ENCODE results near the gene CD19.

DNA sequence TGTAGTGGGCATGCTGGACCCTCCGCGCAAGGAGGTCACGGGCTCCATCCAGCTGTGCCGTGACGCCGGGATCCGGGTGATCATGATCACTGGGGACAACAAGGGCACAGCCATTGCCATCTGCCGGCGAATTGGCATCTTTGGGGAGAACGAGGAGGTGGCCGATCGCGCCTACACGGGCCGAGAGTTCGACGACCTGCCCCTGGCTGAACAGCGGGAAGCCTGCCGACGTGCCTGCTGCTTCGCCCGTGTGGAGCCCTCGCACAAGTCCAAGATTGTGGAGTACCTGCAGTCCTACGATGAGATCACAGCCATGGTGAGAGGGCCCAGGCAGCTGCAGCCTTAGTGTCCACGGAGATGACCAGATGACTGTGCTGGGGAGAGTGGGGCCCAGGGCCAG lies 31.2 kb upstream of the CD19 start:
- TF ChIP-seq, protein P1, sequence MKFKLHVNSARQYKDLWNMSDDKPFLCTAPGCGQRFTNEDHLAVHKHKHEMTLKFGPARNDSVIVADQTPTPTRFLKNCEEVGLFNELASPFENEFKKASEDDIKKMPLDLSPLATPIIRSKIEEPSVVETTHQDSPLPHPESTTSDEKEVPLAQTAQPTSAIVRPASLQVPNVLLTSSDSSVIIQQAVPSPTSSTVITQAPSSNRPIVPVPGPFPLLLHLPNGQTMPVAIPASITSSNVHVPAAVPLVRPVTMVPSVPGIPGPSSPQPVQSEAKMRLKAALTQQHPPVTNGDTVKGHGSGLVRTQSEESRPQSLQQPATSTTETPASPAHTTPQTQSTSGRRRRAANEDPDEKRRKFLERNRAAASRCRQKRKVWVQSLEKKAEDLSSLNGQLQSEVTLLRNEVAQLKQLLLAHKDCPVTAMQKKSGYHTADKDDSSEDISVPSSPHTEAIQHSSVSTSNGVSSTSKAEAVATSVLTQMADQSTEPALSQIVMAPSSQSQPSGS (IDR thresholded peaks at IDR 0.05; ENCODE audit: low read length), result no peak
- TF ChIP-seq KDM1A (IDR thresholded peaks at IDR 0.05; ENCODE audit: borderline replicate concordance, low read length) (no peak), CTCF (IDR thresholded peaks at IDR 0.05; ENCODE audit: control extremely low read depth in 1 of 3, insufficient read depth in 1 of 3, low read depth in 1 of 3, low read length in 3 of 3) (no peak), BACH1 (IDR thresholded peaks at IDR 0.05; ENCODE audit: low read length) (no peak), TAF1 (IDR thresholded peaks at IDR 0.05; ENCODE audit: low read depth, low read length) (no peak), POLR2A (IDR thresholded peaks at IDR 0.05; ENCODE audit: control extremely low read depth in 1 of 2, low read depth in 2 of 2, low read length in 2 of 2) (no peak), RFX5 (IDR thresholded peaks at IDR 0.05; ENCODE audit: borderline replicate concordance, low read depth, low read length) (no peak), POLR2AphosphoS5 (IDR thresholded peaks at IDR 0.05; ENCODE audit: low read depth, low read length) (no peak)

Data from H1 (cell line).